WERI-Rb-1 (cell line): ENCODE measurements around the gene C4orf46.
A peak's percentile ranks its signal among the peaks of the same experiment; 100 is the strongest.
"Not testable (repeated sequence)": the region's sequence is repeated elsewhere in the genome, so short reads cannot be mapped to it uniquely, and the experiment has no call there.

Source experiments
- DNase-seq: peaks from one replicate; pipeline ENCODE4 v3.0.0-alpha.2; 2020
- H3K27ac ChIP-seq: fragments of 250-450 bp; sonication (Bioruptor Pico); 2 replicates; pipeline ENCODE4 v1.5.1; 2020; ENCODE audit warnings: mild to moderate bottlenecking, moderate library complexity
- H3K27me3 ChIP-seq: fragments of 250-450 bp; sonication (Bioruptor Pico); 2 replicates; pipeline ENCODE4 v1.5.1; 2021; ENCODE audit warnings: mild to moderate bottlenecking, low read depth, moderate library complexity; ENCODE audit not compliant: insufficient read depth, severe bottlenecking
- H3K36me3 ChIP-seq: fragments of 250-450 bp; sonication (Bioruptor Pico); 2 replicates; pipeline ENCODE4 v1.5.1; 2020; ENCODE audit warnings: mild to moderate bottlenecking, moderate library complexity
- H3K4me3 ChIP-seq: 2 replicates; pipeline ENCODE4 v1.5.1; 2011; ENCODE audit warnings: low read depth, mild to moderate bottlenecking, control low read depth, low read length
- H3K9me3 ChIP-seq: fragments of 250-450 bp; sonication (Bioruptor Pico); 2 replicates; pipeline ENCODE4 v1.5.1; 2021; ENCODE audit warnings: mild to moderate bottlenecking, moderate library complexity; ENCODE audit not compliant: severe bottlenecking
- TF ChIP-seq, protein P1 (sequence below): IDR thresholded peaks from 2 replicates; pipeline ENCODE4 v1.5.1; 2011; ENCODE audit warnings: low read depth, mild to moderate bottlenecking, control low read depth, inconsistent platforms, low read length

C4orf46 gene

DNA sequence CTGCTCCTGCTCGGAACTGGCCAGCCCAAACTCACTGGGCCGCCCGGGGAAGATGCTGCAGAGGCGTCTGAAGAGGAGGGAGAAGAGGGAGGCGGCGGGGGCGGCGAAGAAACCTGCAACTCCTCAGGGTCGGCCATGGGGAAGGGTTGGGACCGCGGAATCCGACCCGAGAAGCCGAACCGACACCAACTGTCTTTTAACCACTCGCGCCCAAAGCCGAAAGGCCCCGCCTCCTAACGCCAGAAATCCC, at the start of gene C4orf46:
C4orf46 (minus strand) TSS at position 223 of the 250 bp plus-strand sequence; CDS start at position 137, 86 bp downstream.
- Histone ChIP-seq H3K9me3 (no peaks in the 10 kb centered on the region), H3K4me3 (peak within 1 kb of the TSS; percentile 77), H3K36me3 (peaks cover 33% of the 10 kb centered on the region), H3K27me3 (no peaks in the 10 kb centered on the region), H3K27ac (peak within 1 kb of the TSS; percentile 95)
- no peak for DNase-seq
- TF ChIP-seq, protein P1, sequence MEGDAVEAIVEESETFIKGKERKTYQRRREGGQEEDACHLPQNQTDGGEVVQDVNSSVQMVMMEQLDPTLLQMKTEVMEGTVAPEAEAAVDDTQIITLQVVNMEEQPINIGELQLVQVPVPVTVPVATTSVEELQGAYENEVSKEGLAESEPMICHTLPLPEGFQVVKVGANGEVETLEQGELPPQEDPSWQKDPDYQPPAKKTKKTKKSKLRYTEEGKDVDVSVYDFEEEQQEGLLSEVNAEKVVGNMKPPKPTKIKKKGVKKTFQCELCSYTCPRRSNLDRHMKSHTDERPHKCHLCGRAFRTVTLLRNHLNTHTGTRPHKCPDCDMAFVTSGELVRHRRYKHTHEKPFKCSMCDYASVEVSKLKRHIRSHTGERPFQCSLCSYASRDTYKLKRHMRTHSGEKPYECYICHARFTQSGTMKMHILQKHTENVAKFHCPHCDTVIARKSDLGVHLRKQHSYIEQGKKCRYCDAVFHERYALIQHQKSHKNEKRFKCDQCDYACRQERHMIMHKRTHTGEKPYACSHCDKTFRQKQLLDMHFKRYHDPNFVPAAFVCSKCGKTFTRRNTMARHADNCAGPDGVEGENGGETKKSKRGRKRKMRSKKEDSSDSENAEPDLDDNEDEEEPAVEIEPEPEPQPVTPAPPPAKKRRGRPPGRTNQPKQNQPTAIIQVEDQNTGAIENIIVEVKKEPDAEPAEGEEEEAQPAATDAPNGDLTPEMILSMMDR: no peak

DNA sequence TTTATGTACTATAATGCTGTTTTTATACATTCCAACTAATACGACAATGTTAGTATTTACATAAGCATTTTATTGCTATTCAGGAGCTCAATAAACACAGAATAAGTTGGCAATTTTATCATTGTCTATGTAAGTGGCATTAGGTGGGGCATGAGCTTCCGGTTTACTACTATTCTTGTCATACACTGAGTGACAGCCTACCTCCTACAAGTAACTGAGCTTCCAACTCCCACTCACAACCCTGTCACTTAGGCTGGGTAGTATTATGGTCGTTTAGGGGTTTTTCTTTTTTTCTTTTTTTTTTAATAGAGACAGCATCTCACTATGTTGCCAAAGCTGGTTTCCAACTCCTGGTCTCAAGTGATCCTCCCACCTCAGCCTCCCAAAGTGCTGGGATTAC, 44.1 kb upstream of the C4orf46 start:
- DNase-seq: no peak
- H3K9me3 ChIP-seq: no peaks in the 10 kb centered on the region
- TF ChIP-seq, protein P1: no peak
- H3K4me3 ChIP-seq: no peak overlapping the region
- H3K36me3 ChIP-seq: peaks cover 95% of the 10 kb centered on the region
- H3K27ac ChIP-seq: no peak overlapping the region
- no peaks in the 10 kb centered on the region for H3K27me3 ChIP-seq

DNA sequence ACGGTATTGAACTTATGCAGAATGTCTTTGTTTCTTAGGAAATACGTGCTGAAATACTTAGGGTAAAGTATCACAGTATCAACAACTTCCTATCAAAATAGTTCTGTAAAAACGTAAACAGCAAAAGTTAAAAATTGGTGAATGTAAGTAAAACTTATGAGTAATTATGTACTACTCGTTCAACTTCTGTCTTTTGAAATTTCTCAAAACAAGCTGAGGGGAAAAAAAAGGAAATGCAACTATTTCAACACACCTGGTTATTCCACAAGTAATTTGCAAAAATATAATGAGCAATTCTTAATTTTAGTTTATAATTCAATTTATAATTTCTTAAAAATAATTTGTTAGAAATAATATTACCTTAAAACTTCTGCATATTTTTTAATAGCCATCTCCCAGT, 43.2 kb upstream of the C4orf46 start:
- H3K9me3 ChIP-seq: no peaks in the 10 kb centered on the region
- H3K36me3 ChIP-seq: peaks cover 95% of the 10 kb centered on the region
- no peak overlapping the region for H3K27ac ChIP-seq
- H3K27me3 ChIP-seq: no peaks in the 10 kb centered on the region
- H3K4me3 ChIP-seq: no peak overlapping the region
- DNase-seq: no peak
- TF ChIP-seq, protein P1: no peak

DNA sequence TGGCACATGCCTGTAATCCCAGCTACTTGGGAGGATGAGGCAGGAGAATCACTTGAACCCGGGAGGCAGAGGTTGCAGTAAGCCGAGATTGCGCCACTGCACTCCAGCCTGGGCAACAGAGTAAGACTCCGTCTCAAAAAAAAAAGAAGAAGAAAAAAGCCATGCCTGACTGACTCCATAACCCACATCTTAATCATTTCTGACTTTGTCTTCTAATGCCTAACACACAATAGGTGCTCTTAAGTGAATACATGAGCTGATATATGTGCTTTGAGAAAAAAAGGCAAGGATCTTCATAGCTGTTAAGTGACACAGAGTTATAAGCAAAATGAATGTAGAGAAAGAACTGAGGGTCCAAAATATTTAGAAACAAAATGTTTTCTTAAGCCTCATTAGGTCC, 40.9 kb upstream of the C4orf46 start:
- H3K27ac ChIP-seq, H3K9me3 ChIP-seq, H3K27me3 ChIP-seq, DNase-seq, H3K4me3 ChIP-seq: not testable (repeated sequence)
- peaks cover 94% of the 10 kb centered on the region for H3K36me3 ChIP-seq

- TF ChIP-seq, protein P1: no peak
- H3K36me3 ChIP-seq: peaks cover 92% of the 10 kb centered on the region
- no peak overlapping the region for H3K4me3 ChIP-seq
- no peak for DNase-seq
- no peaks in the 10 kb centered on the region for H3K27me3 ChIP-seq
- H3K9me3 ChIP-seq: no peaks in the 10 kb centered on the region
- no peak overlapping the region for H3K27ac ChIP-seq
These were observed 39.1 kb upstream of the C4orf46 start for GRCh38 chr4:158710814-158711213.

- Histone ChIP-seq H3K4me3 (no peak overlapping the region), H3K27me3 (no peaks in the 10 kb centered on the region), H3K27ac (no peak overlapping the region), H3K36me3 (peaks cover 28% of the 10 kb centered on the region), H3K9me3 (no peaks in the 10 kb centered on the region)
- TF ChIP-seq, protein P1: no peak
- no peak for DNase-seq
These were observed 32.6 kb upstream of the C4orf46 start for GRCh38 chr4:158704274-158704673.
